Heart left ventricle (tissue), 13 donors: ENCODE measurements around the gene SHMT2.
A peak's percentile ranks its signal among the peaks of the same experiment; 100 is the strongest.

Experiments
- CTCF ChIP-seq, 12 donors: fragments of 200-600 bp; sonication (generic) in 4 of 12; IDR thresholded peaks; one replicate each; pipeline versions ENCODE4 v1.5.0 to v1.8.0; 2018 to 2022; ENCODE audit warnings: antibody characterized with exemption in 12 of 12, mild to moderate bottlenecking in 5 of 12
- POLR2A ChIP-seq, 2 donors: fragments of 450-650 bp; IDR thresholded peaks; one replicate each; pipeline ENCODE4 v1.6.1; 2017; ENCODE audit warnings: antibody characterized with exemption in 2 of 2, mild to moderate bottlenecking in 2 of 2, moderate library complexity in 2 of 2
- donor health status: ischemic (EF 13 %, LVEDD 7.1; RV severe dilation, severe dysfunction).
- donor health status: DM: no; HTN: yes; CAD: no.
- donor health status: DM: no; HTN: no; CAD: no.
- donor health status: ischemic (EF 25% LVEDD 6.9; RV normal size, moderate dysfunction).
- donor health status: ischemic (EF 25% LVEDD 5.7; RV mildly dilated, moderate dysfunction).
- donor health status: ischemic (EF 35%, LVEDD 5.7; RV mildly dilated, moderate dysfunction).
- donor health status: nonischemic (EF 11% LVEDD 7.7; RV severe dilation, severe dysfunction).
- donor health status: DM: yes; HTN: yes; CAD: no.
- donor health status: PGD.
- donor health status: ischemic (EF 29% LVEDD 5.4; RV normal size, mild dysfunction).
- donor health status: nonischemic (EF 23%, LVEDD 6.1; RV moderate dilation, normal function).

GRCh38 chr12:57224973-57225679 lies 4.4 kb upstream of the SHMT2 start:
- TF ChIP-seq CTCF (IDR thresholded peaks at IDR 0.05), result peak; percentile 33 to 69 (median 48)
- TF ChIP-seq POLR2A (IDR thresholded peaks at IDR 0.05), result no peak
